Measurements from ENCODE around the gene CNN2.

CNN2 gene

DNA sequence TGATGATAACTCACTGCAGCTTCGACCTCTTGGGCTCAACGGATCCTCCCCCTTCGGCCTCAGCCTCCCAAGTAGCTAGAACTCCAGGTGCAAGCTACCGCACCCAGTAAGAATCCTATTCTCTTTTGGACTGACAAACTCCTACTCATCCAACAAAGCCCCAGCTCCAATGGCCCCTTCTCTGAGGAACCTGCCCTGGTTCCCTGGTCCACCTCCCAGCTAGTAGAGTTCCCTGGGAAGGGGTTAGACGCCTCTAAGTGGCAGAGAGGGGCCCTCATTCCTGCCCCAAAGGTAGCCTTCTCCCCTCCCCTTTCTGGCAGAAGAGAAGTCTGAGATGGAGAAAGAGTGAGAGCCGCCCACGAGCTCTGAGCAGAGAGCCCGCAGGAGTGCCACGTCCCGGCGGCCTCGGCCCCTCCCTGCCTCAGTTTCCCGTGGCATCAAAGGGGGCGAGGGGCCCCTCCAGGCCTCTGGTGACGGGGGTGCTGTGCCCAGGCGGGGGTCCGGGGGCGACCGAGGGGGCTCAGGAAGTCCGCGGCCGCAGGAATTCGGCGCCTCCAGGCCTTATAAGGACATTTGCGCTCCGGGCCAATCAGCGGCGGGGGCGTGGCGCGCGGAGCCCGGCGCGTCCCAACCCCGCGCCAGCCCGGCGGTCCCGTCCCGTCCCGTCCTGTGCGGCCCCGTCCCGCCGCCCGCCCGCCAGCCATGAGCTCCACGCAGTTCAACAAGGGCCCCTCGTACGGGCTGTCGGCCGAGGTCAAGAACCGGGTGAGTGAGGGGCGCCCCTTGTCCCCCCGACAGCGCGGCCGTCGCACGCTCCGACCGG lies at the start of gene CNN2:
Gene CNN2 (plus strand): TSS at position 649 of the 823 bp plus-strand sequence. CDS start 54 bp downstream, at position 703.
- DNase-seq (ENCODE audit: low read depth): peak; percentile 78
- TF ChIP-seq, protein P1, sequence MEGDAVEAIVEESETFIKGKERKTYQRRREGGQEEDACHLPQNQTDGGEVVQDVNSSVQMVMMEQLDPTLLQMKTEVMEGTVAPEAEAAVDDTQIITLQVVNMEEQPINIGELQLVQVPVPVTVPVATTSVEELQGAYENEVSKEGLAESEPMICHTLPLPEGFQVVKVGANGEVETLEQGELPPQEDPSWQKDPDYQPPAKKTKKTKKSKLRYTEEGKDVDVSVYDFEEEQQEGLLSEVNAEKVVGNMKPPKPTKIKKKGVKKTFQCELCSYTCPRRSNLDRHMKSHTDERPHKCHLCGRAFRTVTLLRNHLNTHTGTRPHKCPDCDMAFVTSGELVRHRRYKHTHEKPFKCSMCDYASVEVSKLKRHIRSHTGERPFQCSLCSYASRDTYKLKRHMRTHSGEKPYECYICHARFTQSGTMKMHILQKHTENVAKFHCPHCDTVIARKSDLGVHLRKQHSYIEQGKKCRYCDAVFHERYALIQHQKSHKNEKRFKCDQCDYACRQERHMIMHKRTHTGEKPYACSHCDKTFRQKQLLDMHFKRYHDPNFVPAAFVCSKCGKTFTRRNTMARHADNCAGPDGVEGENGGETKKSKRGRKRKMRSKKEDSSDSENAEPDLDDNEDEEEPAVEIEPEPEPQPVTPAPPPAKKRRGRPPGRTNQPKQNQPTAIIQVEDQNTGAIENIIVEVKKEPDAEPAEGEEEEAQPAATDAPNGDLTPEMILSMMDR (conservative IDR thresholded peaks at IDR 0.05; ENCODE audit: low read length): no peak
- H3K4me3 ChIP-seq (ENCODE audit: low read length): peak within 1 kb of the TSS; percentile 97

DNA sequence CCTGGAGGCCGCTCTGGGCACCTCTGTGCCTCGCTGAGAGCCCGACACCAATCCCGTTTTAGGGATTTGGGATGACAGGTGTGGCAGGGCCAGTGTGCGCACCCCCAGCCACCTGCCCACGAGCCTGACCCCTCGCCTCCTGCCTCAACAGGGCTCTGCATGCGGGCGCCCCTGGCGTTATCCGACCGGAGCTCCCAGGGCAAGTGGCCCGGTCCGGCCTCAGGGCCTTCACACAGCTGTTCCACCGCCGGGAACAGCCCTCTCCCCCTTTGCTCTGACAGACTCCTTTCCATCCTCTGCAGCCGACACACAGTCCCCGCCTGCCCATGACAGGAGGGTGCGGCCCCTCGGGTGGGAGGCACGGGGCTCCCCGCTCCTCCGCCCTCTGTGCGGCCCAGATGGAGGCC lies 49.3 kb upstream of the CNN2 start:
- no peak overlapping the region for H3K4me3 ChIP-seq (ENCODE audit: low read length)
- TF ChIP-seq, protein P1 (conservative IDR thresholded peaks at IDR 0.05; ENCODE audit: low read length): no peak
- no peak for DNase-seq (ENCODE audit: low read depth)

DNA sequence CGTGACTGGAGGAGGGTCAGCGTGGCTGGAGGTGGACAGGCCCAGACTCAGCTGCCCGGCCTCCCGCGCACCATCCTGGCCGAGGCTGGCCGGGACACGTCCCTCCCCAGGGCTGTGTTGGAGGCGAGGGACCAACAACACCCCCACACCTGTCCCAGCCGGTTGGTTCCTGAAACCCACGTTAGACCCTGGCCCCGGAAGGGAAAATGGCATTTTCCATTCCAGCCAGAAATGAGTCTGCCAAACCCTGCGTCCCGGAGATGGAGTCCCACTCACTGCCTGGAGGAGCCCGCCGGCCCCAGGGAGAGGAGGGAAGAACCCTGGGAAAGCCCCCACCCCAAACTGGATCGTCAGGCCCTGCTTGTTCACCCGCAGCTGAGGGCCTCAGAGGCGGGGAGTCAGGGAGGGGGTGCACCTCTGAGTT lies 47.1 kb upstream of the CNN2 start:
- no peak overlapping the region for H3K4me3 ChIP-seq (ENCODE audit: low read length)
- TF ChIP-seq, protein P1 (conservative IDR thresholded peaks at IDR 0.05; ENCODE audit: low read length): no peak
- DNase-seq (ENCODE audit: low read depth): no peak

DNA sequence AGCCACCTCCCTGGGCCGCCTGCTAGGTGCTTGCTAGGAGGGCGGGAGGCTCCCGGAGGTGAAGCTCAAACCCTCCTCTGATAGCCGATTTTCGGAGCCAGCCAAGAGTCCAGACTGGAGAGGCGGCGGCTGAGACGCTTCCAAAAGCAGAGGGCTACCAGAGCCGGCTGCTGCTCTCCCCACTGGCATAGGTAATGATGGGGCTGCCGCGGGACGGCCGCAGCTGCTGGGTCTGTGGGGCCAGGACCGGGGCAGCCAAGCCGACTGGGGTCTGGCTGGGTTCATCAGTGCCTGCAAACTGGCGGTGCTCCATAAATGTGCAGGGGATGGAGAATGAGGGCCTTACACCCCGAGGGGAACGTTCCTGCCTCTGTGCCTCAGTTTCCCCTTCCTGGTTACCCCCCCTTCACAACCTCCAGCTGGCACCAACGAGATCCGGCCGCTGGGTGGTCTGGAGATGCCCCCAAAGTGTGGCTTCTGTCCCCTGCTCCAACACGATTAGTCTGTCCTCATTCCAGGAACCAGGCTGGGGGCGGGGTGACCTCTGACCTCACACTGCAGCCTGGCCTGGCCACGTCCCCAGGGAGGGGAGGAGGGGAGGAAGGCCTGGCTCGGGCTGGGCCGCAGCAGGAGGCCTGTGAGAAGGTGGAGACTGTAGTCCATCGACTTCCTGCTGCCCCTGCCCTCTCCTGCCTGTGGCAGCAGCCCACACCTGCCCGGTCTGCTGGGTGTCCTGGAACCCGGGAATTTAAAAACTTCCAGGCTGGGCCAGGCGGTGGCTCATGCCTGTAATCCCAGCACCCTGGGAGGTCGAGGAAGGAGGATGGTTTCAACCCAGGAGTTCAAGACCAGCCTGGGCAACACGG lies 46.0 kb upstream of the CNN2 start:
- DNase-seq (ENCODE audit: low read depth): no peak
- TF ChIP-seq, protein P1 (conservative IDR thresholded peaks at IDR 0.05; ENCODE audit: low read length): no peak
- no peak overlapping the region for H3K4me3 ChIP-seq (ENCODE audit: low read length)

DNA sequence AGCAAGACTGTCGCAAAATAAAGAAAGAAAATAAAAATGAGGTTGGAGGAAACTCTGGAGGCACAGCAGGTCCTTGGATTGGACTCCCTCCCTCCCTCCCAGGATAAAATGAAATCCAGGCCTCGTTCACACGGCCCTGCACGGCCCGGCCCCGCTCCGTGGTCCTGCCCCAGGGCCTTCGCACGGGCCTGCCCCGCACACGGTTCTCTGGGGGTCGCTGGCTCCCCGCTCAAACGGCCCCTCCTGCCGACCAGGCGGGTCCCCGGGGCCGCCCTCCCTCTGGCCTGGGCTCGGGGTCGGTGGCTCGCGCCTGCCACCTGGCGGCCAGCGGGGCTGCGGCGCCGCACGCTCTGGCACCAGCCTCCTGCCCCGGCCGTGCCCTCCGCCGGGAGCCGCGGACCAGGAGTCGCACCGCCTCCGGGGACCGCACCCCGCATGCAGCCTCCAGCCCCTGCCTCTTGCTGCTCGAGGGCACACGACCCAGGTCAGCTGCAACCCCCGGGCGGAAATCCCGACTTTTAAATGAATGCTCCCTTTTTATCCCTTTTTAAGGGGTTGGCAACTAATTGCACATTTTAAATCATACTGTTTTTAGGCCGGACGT lies 43.7 kb upstream of the CNN2 start:
- TF ChIP-seq, protein P1 (conservative IDR thresholded peaks at IDR 0.05; ENCODE audit: low read length): peak; percentile 41
- peak overlapping the region; percentile 42 for H3K4me3 ChIP-seq (ENCODE audit: low read length)
- DNase-seq (ENCODE audit: low read depth): peak; percentile 39

DNA sequence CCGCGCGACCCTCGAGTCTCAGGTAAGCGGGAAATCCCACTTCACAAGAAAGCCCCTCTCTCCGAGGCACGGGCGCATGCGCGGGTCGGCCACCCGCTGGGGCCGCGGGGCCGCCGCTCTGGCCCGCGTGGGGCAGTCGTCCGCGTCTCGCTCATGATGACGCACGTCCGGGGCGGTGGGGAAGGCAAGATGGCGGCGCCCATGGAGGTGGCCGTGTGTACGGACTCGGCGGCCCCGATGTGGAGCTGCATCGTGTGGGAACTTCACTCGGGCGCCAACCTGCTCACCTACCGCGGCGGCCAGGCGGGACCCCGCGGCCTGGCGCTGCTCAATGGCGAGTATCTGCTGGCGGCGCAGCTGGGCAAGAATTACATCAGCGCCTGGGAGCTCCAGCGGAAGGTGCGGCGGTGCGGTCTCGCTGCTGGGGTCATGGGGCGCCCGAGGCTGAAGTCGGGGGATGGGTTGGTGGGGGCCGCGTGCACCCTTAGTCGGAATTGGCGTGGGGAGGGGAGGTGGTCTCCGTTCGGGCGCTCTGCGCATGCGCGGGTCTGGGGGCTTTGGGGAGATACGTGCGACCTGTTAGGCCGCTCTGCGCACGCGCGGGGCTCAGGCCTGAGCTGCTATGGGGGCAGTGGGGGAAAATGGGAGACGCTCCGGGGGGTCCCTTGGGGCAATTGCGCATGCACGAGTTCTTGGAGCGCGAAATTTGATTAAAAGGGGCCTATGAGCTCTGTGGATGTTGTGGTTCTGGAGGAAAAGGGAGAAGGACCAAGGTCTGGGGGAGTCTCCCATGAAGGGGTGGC lies 42.0 kb upstream of the CNN2 start, which contains the start of gene WDR18:
Gene WDR18 (plus strand): TSS at position 181 of the 803 bp plus-strand sequence. CDS start 9 bp downstream, at position 190.
- TF ChIP-seq, protein P1 (conservative IDR thresholded peaks at IDR 0.05; ENCODE audit: low read length): no peak
- H3K4me3 ChIP-seq (ENCODE audit: low read length): peak within 1 kb of the TSS; percentile 97
- peak; percentile 80 for DNase-seq (ENCODE audit: low read depth)
